Stimulated activated CD8-positive, alpha-beta memory T cell treated with anti-CD3 and anti-CD28 coated beads, Interleukin-7, amount 100 ng/mL, for 4 hours (primary cell): ENCODE data around the gene ARG2.
A peak's percentile ranks its signal among the peaks of the same experiment; 100 is the strongest.

Experiments
- DNase-seq, 2 donors: peaks; one replicate each; pipeline ENCODE4 v3.0.0-alpha.2; 2020; ENCODE audit warnings: low read depth in 2 of 2

ARG2 gene

GRCh38 chr14:67680941-67681340, 61.2 kb downstream of the ARG2 start:
- DNase-seq: no peak

- no peak for DNase-seq
Observed at GRCh38 chr14:67683842-67684241, 64.1 kb downstream of the ARG2 start.

- no peak for DNase-seq
Observed at GRCh38 chr14:67690011-67690410, 70.3 kb downstream of the ARG2 start.

GRCh38 chr14:67694791-67695393, 75.2 kb downstream of the ARG2 start:
- DNase-seq: peak; percentile 61 to 67

- DNase-seq: peak; percentile 72 to 78
Observed at GRCh38 chr14:67695394-67695949, 75.8 kb downstream of the ARG2 start, which contains the start of gene RDH11. RDH11 (minus strand) TSS chr14:67695764; CDS start chr14:67695703, 61 bp downstream.

GRCh38 chr14:67697006-67697405, 77.3 kb downstream of the ARG2 start:
- DNase-seq: no peak

- no peak for DNase-seq
Observed at GRCh38 chr14:67698179-67698578, 78.5 kb downstream of the ARG2 start.
